HepG2 (cell line): ENCODE data around the gene SLC16A3. TPM values are rescaled to one million over a fixed set of nuclear protein-coding genes. Genes with fewer than 3 reads are reported as not detected.

ENCODE experiments used
- ARNTL ChIP-seq: sonication (generic); formaldehyde crosslinking; IDR thresholded peaks from 2 replicates; pipeline ENCODE4 v1.4.0; 2020; ENCODE audit warnings: mild to moderate bottlenecking, missing genetic modification reagents
- ATAD3A ChIP-seq: sonication (generic); formaldehyde crosslinking; IDR thresholded peaks from 2 replicates; pipeline ENCODE4 v1.4.0; 2020; ENCODE audit warnings: missing genetic modification reagents
- BCL6 ChIP-seq: IDR thresholded peaks from 2 replicates; pipeline ENCODE4 v1.6.1; 2016; ENCODE audit warnings: missing genetic modification reagents, missing compliant biosample characterization
- CBX1 ChIP-seq: IDR thresholded peaks from one replicate; pipeline ENCODE4 v1.6.1; 2016; ENCODE audit warnings: antibody characterized with exemption, low read depth
- CHCHD3 ChIP-seq: sonication (generic); formaldehyde crosslinking; IDR thresholded peaks from 2 replicates; pipeline ENCODE4 v1.8.0; 2022; ENCODE audit warnings: mild to moderate bottlenecking, missing genetic modification reagents, moderate library complexity
- FOXC1 ChIP-seq: sonication (generic); formaldehyde crosslinking; IDR thresholded peaks from 2 replicates; pipeline ENCODE4 v1.8.0; 2022; ENCODE audit warnings: mild to moderate bottlenecking, missing genetic modification reagents, borderline replicate concordance
- FOXM1 ChIP-seq: sonication (generic); formaldehyde crosslinking; IDR thresholded peaks from 2 replicates; pipeline ENCODE4 v1.5.0; 2020; ENCODE audit warnings: missing genetic modification reagents
- GATAD1 ChIP-seq: IDR thresholded peaks from 2 replicates; pipeline ENCODE4 v1.6.1; 2016; ENCODE audit warnings: missing genetic modification reagents, missing compliant biosample characterization
- KLF16 ChIP-seq, 2 experiments: sonication (generic) in 1 of 2; formaldehyde crosslinking in 1 of 2; IDR thresholded peaks; 2 replicates each; pipeline versions ENCODE4 v1.6.1 to v1.8.0; 2016 to 2023; ENCODE audit warnings: missing genetic modification reagents in 2 of 2, missing compliant biosample characterization in 1 of 2
- MXD1 ChIP-seq: sonication (generic); formaldehyde crosslinking; IDR thresholded peaks from 2 replicates; pipeline ENCODE4 v1.4.0; 2020; ENCODE audit warnings: mild to moderate bottlenecking, missing genetic modification reagents
- MXD4 ChIP-seq: IDR thresholded peaks from 2 replicates; pipeline ENCODE4 v1.6.1; 2016; ENCODE audit warnings: mild to moderate bottlenecking, missing biosample characterization, missing genetic modification reagents
- NR0B2 ChIP-seq: sonication (generic); formaldehyde crosslinking; IDR thresholded peaks from 2 replicates; pipeline ENCODE4 v1.4.0; 2020; ENCODE audit warnings: mild to moderate bottlenecking, missing genetic modification reagents
- PAWR ChIP-seq: sonication (generic); formaldehyde crosslinking; IDR thresholded peaks from 2 replicates; pipeline ENCODE4 v1.4.0; 2020; ENCODE audit warnings: missing genetic modification reagents, mild to moderate bottlenecking, borderline replicate concordance
- PHF21A ChIP-seq: sonication (generic); formaldehyde crosslinking; IDR thresholded peaks from 2 replicates; pipeline ENCODE4 v1.5.0; 2020; ENCODE audit warnings: mild to moderate bottlenecking, missing genetic modification reagents
- RBFOX2 ChIP-seq: fragments of 200-400 bp; formaldehyde crosslinking; IDR thresholded peaks from 2 replicates; pipeline ENCODE4 v1.6.1; 2017; ENCODE audit warnings: low read depth, mild to moderate bottlenecking, low read length
- SOX6 ChIP-seq, 2 experiments: fragments of 450-650 bp in 1 of 2; sonication (generic) in 1 of 2; formaldehyde crosslinking in 1 of 2; IDR thresholded peaks; 2 replicates each; pipeline versions ENCODE4 v1.4.0 to v1.6.1; 2017 to 2020; ENCODE audit warnings: antibody characterized with exemption in 1 of 2, mild to moderate bottlenecking in 1 of 2, missing genetic modification reagents in 1 of 2
- SP140L ChIP-seq: sonication (generic); formaldehyde crosslinking; IDR thresholded peaks from 2 replicates; pipeline ENCODE4 v1.4.0; 2020; ENCODE audit warnings: missing genetic modification reagents, borderline replicate concordance
- SP5 ChIP-seq: IDR thresholded peaks from 2 replicates; pipeline ENCODE4 v1.6.1; 2016; ENCODE audit warnings: low read depth, borderline replicate concordance
- TAF1 ChIP-seq: sonication (generic); formaldehyde crosslinking; IDR thresholded peaks from 2 replicates; pipeline ENCODE4 v1.4.0; 2020; ENCODE audit warnings: missing genetic modification reagents
- WIZ ChIP-seq: sonication (generic); formaldehyde crosslinking; IDR thresholded peaks from 2 replicates; pipeline ENCODE4 v1.5.1; 2020; ENCODE audit warnings: mild to moderate bottlenecking, missing genetic modification reagents
- ZBTB1 ChIP-seq: sonication (generic); formaldehyde crosslinking; IDR thresholded peaks from 2 replicates; pipeline ENCODE4 v1.4.0; 2020; ENCODE audit warnings: missing genetic modification reagents, borderline replicate concordance
- ZEB1 ChIP-seq: IDR thresholded peaks from 2 replicates; pipeline ENCODE4 v1.6.1; 2012; ENCODE audit warnings: mild to moderate bottlenecking, low read depth, inconsistent platforms; ENCODE audit not compliant: insufficient replicate concordance
- ZNF264 ChIP-seq: sonication (generic); formaldehyde crosslinking; IDR thresholded peaks from 2 replicates; pipeline ENCODE4 v1.4.0; 2020; ENCODE audit warnings: missing genetic modification reagents
- ZNF335 ChIP-seq: sonication (generic); formaldehyde crosslinking; IDR thresholded peaks from 2 replicates; pipeline ENCODE4 v1.4.0; 2020; ENCODE audit warnings: missing genetic modification reagents
- ZNF441 ChIP-seq: sonication (generic); formaldehyde crosslinking; IDR thresholded peaks from 2 replicates; pipeline ENCODE4 v1.7.0; 2021; ENCODE audit warnings: missing genetic modification reagents, borderline replicate concordance
- ZSCAN9 ChIP-seq: IDR thresholded peaks from 2 replicates; pipeline ENCODE4 v1.6.1; 2016; ENCODE audit warnings: borderline replicate concordance
- polyA plus RNA-seq, 8 experiments: library from polyadenylated mRNA; depleted of rRNA in 3 of 8; stranded (reverse) in 7 of 8; unstranded in 1 of 8; fragments of >200 nt; fragmentation: Illumina TruSeq in 4 of 8; extraction: Trizol in 4 of 8; gene quantifications; 2 replicates each; pipeline versions ENCODE4 v1.2.1 to v1.2.3, GENCODE V29; 2011 to 2016; ENCODE audit warnings: low read depth in 4 of 8, missing spikeins in 1 of 8, mixed read lengths in 1 of 8; ENCODE audit not compliant: insufficient read depth in 1 of 8
- total RNA-seq, 5 experiments: library from RNA; depleted of rRNA; stranded (reverse); fragments of >200 nt; fragmentation: Illumina TruSeq; extraction: Trizol; gene quantifications; 2 replicates each; pipeline ENCODE4 v1.2.3, GENCODE V29; 2016; ENCODE audit warnings: low read depth in 1 of 5
- TF ChIP-seq, protein P1 (sequence below): sonication (generic); formaldehyde crosslinking; IDR thresholded peaks from 2 replicates; pipeline ENCODE4 v1.4.0; 2020; ENCODE audit warnings: missing genetic modification reagents, borderline replicate concordance
- TF ChIP-seq, protein P2 (sequence below): sonication (generic); formaldehyde crosslinking; IDR thresholded peaks from 2 replicates; pipeline ENCODE4 v1.5.0; 2020; ENCODE audit warnings: missing genetic modification reagents

SLC16A3 gene
- total and polyA plus RNA-seq, 2 of the 13 experiments (the other 11 are each of a cell fraction or from before 2014, with no cell fraction given) = 242 to 349 TPM

DNA sequence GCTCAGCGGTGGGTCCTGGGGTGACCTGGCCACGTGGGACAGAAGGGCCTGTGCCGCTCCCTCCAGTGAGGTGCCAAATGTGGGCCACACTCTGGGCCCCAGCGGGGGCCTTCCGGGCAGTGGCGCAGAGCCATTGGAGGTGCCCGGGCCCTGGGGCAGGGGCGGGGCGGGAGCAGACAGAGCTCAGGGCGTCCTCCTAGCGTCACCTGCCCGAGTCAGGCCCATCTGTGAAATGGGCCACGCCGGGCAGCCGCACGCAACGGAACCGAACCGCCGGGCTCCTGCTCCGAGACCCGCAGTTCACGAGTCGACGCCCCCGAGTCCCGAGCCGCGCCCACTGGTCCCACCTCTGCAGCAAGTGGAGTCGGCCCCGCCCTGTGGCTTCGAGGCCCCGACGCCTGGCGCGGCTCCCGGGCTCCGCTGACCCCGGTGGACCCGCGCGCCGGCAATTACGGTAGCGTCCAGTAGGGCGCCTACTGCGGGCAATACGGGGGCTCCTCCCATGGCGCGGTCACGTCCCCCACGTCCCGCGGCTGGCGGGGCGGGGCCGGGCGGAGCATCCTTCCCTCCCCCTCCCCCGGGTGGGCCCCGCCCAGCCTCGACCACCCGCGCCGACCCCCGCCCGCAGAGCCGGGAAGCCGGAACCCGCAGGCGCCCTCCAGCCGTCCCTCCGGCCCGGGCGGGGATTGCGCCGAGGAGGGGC, 1.9 kb downstream of the SLC16A3 start (continued):
- TF ChIP-seq MXD4 (CRISPR knock-in tag) = peak; percentile 77
- TF ChIP-seq FOXM1 (CRISPR knock-in tag) = peak; percentile 71; the same call in 1 of the 2 replicates
- peak; percentile 81; the same call in 1 of the 2 replicates for TF ChIP-seq FOXC1
- peak; percentile 68 for TF ChIP-seq GATAD1 (CRISPR knock-in tag)
- no peak for TF ChIP-seq ZEB1
- TF ChIP-seq KLF16 (CRISPR knock-in tag; IDR thresholded peaks at IDR 0.05) = peak in 1 of 2 experiments; percentile 98; a peak in 2 of 4 replicates
- peak; percentile 88 for TF ChIP-seq ARNTL (CRISPR knock-in tag)
- TF ChIP-seq RBFOX2 = peak; percentile 90
- TF ChIP-seq WIZ (CRISPR knock-in tag) = no peak; the same call in 1 of the 2 replicates
- peak; percentile 98 for TF ChIP-seq PAWR (CRISPR knock-in tag)
- peak; percentile 98 for TF ChIP-seq CHCHD3 (CRISPR knock-in tag)
- TF ChIP-seq, protein P1, sequence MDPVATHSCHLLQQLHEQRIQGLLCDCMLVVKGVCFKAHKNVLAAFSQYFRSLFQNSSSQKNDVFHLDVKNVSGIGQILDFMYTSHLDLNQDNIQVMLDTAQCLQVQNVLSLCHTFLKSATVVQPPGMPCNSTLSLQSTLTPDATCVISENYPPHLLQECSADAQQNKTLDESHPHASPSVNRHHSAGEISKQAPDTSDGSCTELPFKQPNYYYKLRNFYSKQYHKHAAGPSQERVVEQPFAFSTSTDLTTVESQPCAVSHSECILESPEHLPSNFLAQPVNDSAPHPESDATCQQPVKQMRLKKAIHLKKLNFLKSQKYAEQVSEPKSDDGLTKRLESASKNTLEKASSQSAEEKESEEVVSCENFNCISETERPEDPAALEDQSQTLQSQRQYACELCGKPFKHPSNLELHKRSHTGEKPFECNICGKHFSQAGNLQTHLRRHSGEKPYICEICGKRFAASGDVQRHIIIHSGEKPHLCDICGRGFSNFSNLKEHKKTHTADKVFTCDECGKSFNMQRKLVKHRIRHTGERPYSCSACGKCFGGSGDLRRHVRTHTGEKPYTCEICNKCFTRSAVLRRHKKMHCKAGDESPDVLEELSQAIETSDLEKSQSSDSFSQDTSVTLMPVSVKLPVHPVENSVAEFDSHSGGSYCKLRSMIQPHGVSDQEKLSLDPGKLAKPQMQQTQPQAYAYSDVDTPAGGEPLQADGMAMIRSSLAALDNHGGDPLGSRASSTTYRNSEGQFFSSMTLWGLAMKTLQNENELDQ (CRISPR knock-in tag) = no peak
- peak; percentile 65 for TF ChIP-seq BCL6
- TF ChIP-seq MXD1 (CRISPR knock-in tag) = peak; percentile 98
- peak; percentile 88 for TF ChIP-seq PHF21A (CRISPR knock-in tag)
- TF ChIP-seq ZNF264 (CRISPR knock-in tag) = peak; percentile 96
- TF ChIP-seq ZBTB1 (CRISPR knock-in tag) = peak; percentile 38; the same call in 1 of the 2 replicates
- peak; percentile 58 for TF ChIP-seq CBX1
- peak; percentile 49; the same call in 1 of the 2 replicates for TF ChIP-seq SP140L
- peak; percentile 95; the same call in 1 of the 2 replicates for TF ChIP-seq SP5 (CRISPR knock-in tag)
- TF ChIP-seq SOX6 (IDR thresholded peaks at IDR 0.05) = no peak
- TF ChIP-seq SOX6 (CRISPR knock-in tag; IDR thresholded peaks at IDR 0.05) = peak; percentile 76
- no peak for TF ChIP-seq ATAD3A (CRISPR knock-in tag)
- TF ChIP-seq, protein P2, sequence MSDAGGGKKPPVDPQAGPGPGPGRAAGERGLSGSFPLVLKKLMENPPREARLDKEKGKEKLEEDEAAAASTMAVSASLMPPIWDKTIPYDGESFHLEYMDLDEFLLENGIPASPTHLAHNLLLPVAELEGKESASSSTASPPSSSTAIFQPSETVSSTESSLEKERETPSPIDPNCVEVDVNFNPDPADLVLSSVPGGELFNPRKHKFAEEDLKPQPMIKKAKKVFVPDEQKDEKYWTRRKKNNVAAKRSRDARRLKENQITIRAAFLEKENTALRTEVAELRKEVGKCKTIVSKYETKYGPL (CRISPR knock-in tag) = peak; percentile 92
- TF ChIP-seq TAF1 (CRISPR knock-in tag) = peak; percentile 53; the same call in 1 of the 2 replicates
- TF ChIP-seq ZNF335 = peak; percentile 32
- TF ChIP-seq ZSCAN9 (CRISPR knock-in tag) = peak; percentile 38; the same call in 1 of the 2 replicates
- peak; percentile 94; the same call in 1 of the 2 replicates for TF ChIP-seq ZNF441 (CRISPR knock-in tag)
- peak; percentile 71; the same call in 1 of the 2 replicates for TF ChIP-seq NR0B2 (CRISPR knock-in tag)
